ENCODE results near the gene ABCF1.

GRCh38 chr6:30601815-30602641 is 30.8 kb downstream of the ABCF1 start:
- TF ChIP-seq CTCF (IDR thresholded peaks at IDR 0.05): no peak
- TF ChIP-seq POLR2AphosphoS5 (IDR thresholded peaks at IDR 0.05): no peak

All from prostate gland (tissue), 2 donors.